Liver (tissue), 9 donors: ENCODE measurements around the gene FAM13A. TPM values are rescaled to one million over a fixed set of nuclear protein-coding genes. Genes with fewer than 3 reads are reported as not detected.
A peak's percentile ranks its signal among the peaks of the same experiment; 100 is the strongest.

Experiments
- DNase-seq: peaks from one replicate; pipeline ENCODE4 v3.0.0-alpha.2; 2017; ENCODE audit warnings: low spot score
- H3K27ac ChIP-seq, 2 donors: one replicate each; pipeline ENCODE4 v1.7.0; 2013; ENCODE audit warnings: inconsistent platforms in 2 of 2, low read length in 2 of 2, control low read depth in 1 of 2, low read depth in 1 of 2, mild to moderate bottlenecking in 1 of 2
- H3K27me3 ChIP-seq, 4 donors: one replicate each; pipeline versions ENCODE4 v1.6.1 to v1.7.0; 2013; ENCODE audit warnings: low read length in 3 of 4, inconsistent platforms in 1 of 4, mild to moderate bottlenecking in 1 of 4, moderate library complexity in 1 of 4; ENCODE audit not compliant: control insufficient read depth in 4 of 4, insufficient read depth in 4 of 4
- H3K36me3 ChIP-seq, 4 donors: one replicate each; pipeline versions ENCODE4 v1.6.1 to v1.7.0; 2013; ENCODE audit warnings: low read length in 3 of 4, mild to moderate bottlenecking in 3 of 4, low read depth in 1 of 4, moderate library complexity in 1 of 4; ENCODE audit not compliant: control insufficient read depth in 4 of 4, insufficient read depth in 3 of 4
- H3K4me1 ChIP-seq, 4 donors: one replicate each; pipeline versions ENCODE4 v1.6.1 to v1.7.0; 2013; ENCODE audit warnings: low read length in 3 of 4, mild to moderate bottlenecking in 3 of 4, moderate library complexity in 1 of 4; ENCODE audit not compliant: control insufficient read depth in 4 of 4, insufficient read depth in 4 of 4
- H3K4me3 ChIP-seq, 3 donors: one replicate each; pipeline versions ENCODE4 v1.6.1 to v1.7.0; 2013; ENCODE audit warnings: low read length in 3 of 3, control low read depth in 1 of 3, low read depth in 1 of 3, mild to moderate bottlenecking in 1 of 3
- H3K9ac ChIP-seq, 2 donors: one replicate each; pipeline ENCODE4 v1.7.0; 2013; ENCODE audit warnings: low read length in 2 of 2, mild to moderate bottlenecking in 2 of 2, moderate library complexity in 2 of 2, control low read depth in 1 of 2, low read depth in 1 of 2
- H3K9me3 ChIP-seq, 4 donors: one replicate each; pipeline versions ENCODE4 v1.6.1 to v1.7.0; 2013; ENCODE audit warnings: low read length in 3 of 4; ENCODE audit not compliant: control insufficient read depth in 4 of 4
- ATF3 ChIP-seq: IDR thresholded peaks from 2 replicates; pipeline ENCODE4 v1.6.1; 2016; ENCODE audit warnings: antibody characterized with exemption
- CTCF ChIP-seq: fragments of 150-350 bp; IDR thresholded peaks from 2 replicates; pipeline ENCODE4 v1.5.1; 2017; ENCODE audit warnings: improper control_type of control experiment, low read depth, low read length; ENCODE audit not compliant: missing input control
- EGR1 ChIP-seq, 2 donors: IDR thresholded peaks; 2 replicates each; pipeline ENCODE4 v1.6.1; 2016 to 2018; ENCODE audit warnings: antibody characterized with exemption in 2 of 2, low read depth in 2 of 2
- FOXA2 ChIP-seq: IDR thresholded peaks from 2 replicates; pipeline ENCODE4 v1.6.1; 2016; ENCODE audit warnings: antibody characterized with exemption
- GABPA ChIP-seq, 2 donors: IDR thresholded peaks in 1 of 2; conservative IDR thresholded peaks in 1 of 2; 2 replicates each; pipeline ENCODE4 v1.6.1; 2016; ENCODE audit warnings: antibody characterized with exemption in 2 of 2, mild to moderate bottlenecking in 1 of 2, moderate library complexity in 1 of 2
- HNF4A ChIP-seq, 2 donors: conservative IDR thresholded peaks; 2 replicates each; pipeline ENCODE4 v1.6.1; 2016; ENCODE audit warnings: antibody characterized with exemption in 2 of 2, mild to moderate bottlenecking in 2 of 2
- JUND ChIP-seq, 2 donors: IDR thresholded peaks; 2 replicates each; pipeline ENCODE4 v1.6.1; 2016; ENCODE audit warnings: antibody characterized with exemption in 2 of 2
- MAX ChIP-seq: IDR thresholded peaks from 2 replicates; pipeline ENCODE4 v1.6.1; 2016; ENCODE audit warnings: antibody characterized with exemption
- RAD21 ChIP-seq, 2 donors: IDR thresholded peaks; 2 replicates each; pipeline ENCODE4 v1.6.1; 2016; ENCODE audit warnings: antibody characterized with exemption in 2 of 2, mild to moderate bottlenecking in 2 of 2
- REST ChIP-seq: IDR thresholded peaks from 2 replicates; pipeline ENCODE4 v1.6.1; 2016; ENCODE audit warnings: antibody characterized with exemption, mild to moderate bottlenecking
- RXRA ChIP-seq, 2 donors: IDR thresholded peaks; 2 replicates each; pipeline ENCODE4 v1.6.1; 2017 to 2018; ENCODE audit warnings: antibody characterized with exemption in 2 of 2, mild to moderate bottlenecking in 1 of 2
- TAF1 ChIP-seq: conservative IDR thresholded peaks from 2 replicates; pipeline ENCODE4 v1.6.1; 2016; ENCODE audit warnings: antibody characterized with exemption, mild to moderate bottlenecking
- ZBTB33 ChIP-seq: IDR thresholded peaks from 2 replicates; pipeline ENCODE4 v1.6.1; 2016; ENCODE audit warnings: antibody characterized with exemption
- whole genome bisulfite sequencing: extraction: QIAGEN DNeasy Blood & Tissue Kit; methylation state at CpG from one replicate; pipeline ENCODE4 v1.1.7; 2013; 5-methylcytosine and 5-hydroxymethylcytosine counted together
- polyA plus RNA-seq, 2 donors: library from polyadenylated mRNA; stranded (reverse) in 1 of 2; unstranded in 1 of 2; fragments of 200-250 nt in 1 of 2; fragments of >200 nt in 1 of 2; fragmentation: Nextera tagmentation in 1 of 2; extraction: Ambion mirVana in 1 of 2; gene quantifications; one replicate each; pipeline versions ENCODE4 v1.2.1 to v1.2.3, GENCODE V29; 2013 to 2015
- total RNA-seq, 2 donors: library from RNA; depleted of rRNA; stranded (reverse); fragments of >200 nt; gene quantifications; one replicate each; pipeline ENCODE4 v1.2.3, GENCODE V29; 2014
- donor health status: healthy.
- donor health status: healthy.
- donor health status: healthy.
- donor health status: healthy.
- donor health status: healthy.

Gene FAM13A
- total and polyA plus RNA-seq, 4 donors, result 14.9 to 52.9 (median 27.6) TPM

GRCh38 chr4:88705805-88706492 is 351.0 kb downstream of the FAM13A start:
- no peak for DNase-seq
- Histone ChIP-seq H3K4me1 (peaks cover 0 to 8% (median 3%) of the 10 kb centered on the region in 4 donors), H3K4me3 (no peak overlapping the region), H3K27me3 (no peaks in the 10 kb centered on the region), H3K36me3 (peaks cover 0 to 24% (median 7%) of the 10 kb centered on the region in 4 donors), H3K27ac (peak overlapping the region in 1 of 2 donors; percentile 18), H3K9me3 (no peaks in the 10 kb centered on the region), H3K9ac (no peak overlapping the region)
- TF ChIP-seq TAF1, result no peak
- no peak for TF ChIP-seq MAX
- no peak for TF ChIP-seq FOXA2
- TF ChIP-seq HNF4A (conservative IDR thresholded peaks at IDR 0.05), result peak; percentile 24 to 42
- TF ChIP-seq EGR1 (IDR thresholded peaks at IDR 0.05; ENCODE audit: low read depth in 2 of 2), result no peak
- TF ChIP-seq REST, result peak; percentile 13
- TF ChIP-seq RXRA (IDR thresholded peaks at IDR 0.05), result no peak
- WGBS, result 41% methylated on average over 3 of the region's 3 CpGs

- peaks cover 0 to 17% (median 2%) of the 10 kb centered on the region in 4 donors for H3K36me3 ChIP-seq
- H3K27ac ChIP-seq, result no peak overlapping the region
- no peak for DNase-seq
- H3K4me1 ChIP-seq, result peaks cover 0 to 8% (median 3%) of the 10 kb centered on the region in 4 donors
- no peak overlapping the region for H3K4me3 ChIP-seq
- H3K9ac ChIP-seq, result no peak overlapping the region
- H3K27me3 ChIP-seq, result no peaks in the 10 kb centered on the region
- no peaks in the 10 kb centered on the region for H3K9me3 ChIP-seq
- TF ChIP-seq FOXA2 (no peak), GABPA (IDR thresholded peaks at IDR 0.05 in 1 of 2, conservative IDR thresholded peaks at IDR 0.05 in 1 of 2) (no peak), CTCF (no peak), JUND (IDR thresholded peaks at IDR 0.05) (no peak), REST (no peak), EGR1 (IDR thresholded peaks at IDR 0.05; ENCODE audit: low read depth in 2 of 2) (no peak), RXRA (IDR thresholded peaks at IDR 0.05) (no peak), RAD21 (IDR thresholded peaks at IDR 0.05) (no peak), ATF3 (no peak), ZBTB33 (no peak)
These were observed 351.8 kb downstream of the FAM13A start for GRCh38 chr4:88705223-88705622.
